ENCODE measurements around the gene ZNF334.

Gene ZNF334

GRCh38 chr20:46557231-46557956, 44.0 kb upstream of the ZNF334 start:
- no peak overlapping the region for H3K4me3 ChIP-seq (ENCODE audit: low read depth, low read length)
- TF ChIP-seq CTCF (IDR thresholded peaks at IDR 0.05; ENCODE audit: low read depth, low read length, missing control alignments), result no peak
- DNase-seq (ENCODE audit: low read depth), result no peak

DNA sequence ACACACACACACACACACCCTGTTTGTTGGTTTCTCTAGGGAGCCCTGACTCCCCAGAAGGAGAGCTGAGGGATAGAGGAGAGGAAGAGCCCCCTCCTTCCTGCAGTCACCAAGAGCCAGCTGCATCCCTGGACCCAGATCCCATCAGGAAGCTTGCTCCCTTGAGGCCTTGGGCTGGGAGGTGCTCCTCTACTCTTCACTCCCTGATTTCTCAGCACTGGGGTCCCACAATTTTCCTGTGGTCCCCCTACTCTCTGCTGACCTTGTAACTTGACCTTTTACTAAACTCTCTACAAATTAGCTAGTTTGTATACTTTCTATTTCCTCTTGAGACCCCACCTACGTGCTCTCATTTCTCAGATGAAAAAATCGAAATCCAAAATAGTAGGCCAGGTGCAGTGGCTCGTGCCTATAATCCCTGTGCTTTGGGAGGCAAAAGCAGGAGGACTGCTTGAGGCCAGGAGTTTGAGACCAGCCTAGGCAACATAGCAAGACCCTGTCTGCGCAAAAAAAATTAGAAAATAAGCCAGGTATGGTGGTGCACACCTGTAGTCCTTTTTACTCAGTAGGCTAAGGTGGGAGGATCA, 42.1 kb upstream of the ZNF334 start:
- no peak overlapping the region for H3K4me3 ChIP-seq (ENCODE audit: low read depth, low read length)
- no peak for DNase-seq (ENCODE audit: low read depth)
- no peak for TF ChIP-seq CTCF (IDR thresholded peaks at IDR 0.05; ENCODE audit: low read depth, low read length, missing control alignments)

DNA sequence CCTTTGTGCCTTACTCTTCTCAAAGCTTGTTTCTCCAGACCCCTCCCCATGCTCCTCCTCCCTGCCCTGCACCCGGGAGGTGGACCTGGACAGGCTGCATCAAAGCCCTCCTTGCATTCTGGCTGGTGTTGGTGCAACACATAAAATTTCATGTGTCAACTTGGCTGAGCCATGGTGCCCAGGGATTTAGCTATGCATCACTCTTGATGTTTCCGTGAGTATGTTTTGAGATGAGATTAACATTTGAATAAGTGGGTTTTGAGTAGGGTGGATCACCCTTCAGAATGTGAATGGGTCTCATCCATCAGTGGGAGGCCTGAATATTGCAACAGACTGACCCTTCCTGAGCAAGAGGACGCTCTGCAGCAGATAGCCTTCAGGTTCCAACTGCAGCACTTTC, 41.5 kb upstream of the ZNF334 start:
- no peak for DNase-seq (ENCODE audit: low read depth)
- TF ChIP-seq CTCF (IDR thresholded peaks at IDR 0.05; ENCODE audit: low read depth, low read length, missing control alignments), result no peak
- no peak overlapping the region for H3K4me3 ChIP-seq (ENCODE audit: low read depth, low read length)

GRCh38 chr20:46553926-46554325, 40.6 kb upstream of the ZNF334 start:
- no peak for TF ChIP-seq CTCF (IDR thresholded peaks at IDR 0.05; ENCODE audit: low read depth, low read length, missing control alignments)
- no peak for DNase-seq (ENCODE audit: low read depth)
- H3K4me3 ChIP-seq (ENCODE audit: low read depth, low read length), result no peak overlapping the region

DNA sequence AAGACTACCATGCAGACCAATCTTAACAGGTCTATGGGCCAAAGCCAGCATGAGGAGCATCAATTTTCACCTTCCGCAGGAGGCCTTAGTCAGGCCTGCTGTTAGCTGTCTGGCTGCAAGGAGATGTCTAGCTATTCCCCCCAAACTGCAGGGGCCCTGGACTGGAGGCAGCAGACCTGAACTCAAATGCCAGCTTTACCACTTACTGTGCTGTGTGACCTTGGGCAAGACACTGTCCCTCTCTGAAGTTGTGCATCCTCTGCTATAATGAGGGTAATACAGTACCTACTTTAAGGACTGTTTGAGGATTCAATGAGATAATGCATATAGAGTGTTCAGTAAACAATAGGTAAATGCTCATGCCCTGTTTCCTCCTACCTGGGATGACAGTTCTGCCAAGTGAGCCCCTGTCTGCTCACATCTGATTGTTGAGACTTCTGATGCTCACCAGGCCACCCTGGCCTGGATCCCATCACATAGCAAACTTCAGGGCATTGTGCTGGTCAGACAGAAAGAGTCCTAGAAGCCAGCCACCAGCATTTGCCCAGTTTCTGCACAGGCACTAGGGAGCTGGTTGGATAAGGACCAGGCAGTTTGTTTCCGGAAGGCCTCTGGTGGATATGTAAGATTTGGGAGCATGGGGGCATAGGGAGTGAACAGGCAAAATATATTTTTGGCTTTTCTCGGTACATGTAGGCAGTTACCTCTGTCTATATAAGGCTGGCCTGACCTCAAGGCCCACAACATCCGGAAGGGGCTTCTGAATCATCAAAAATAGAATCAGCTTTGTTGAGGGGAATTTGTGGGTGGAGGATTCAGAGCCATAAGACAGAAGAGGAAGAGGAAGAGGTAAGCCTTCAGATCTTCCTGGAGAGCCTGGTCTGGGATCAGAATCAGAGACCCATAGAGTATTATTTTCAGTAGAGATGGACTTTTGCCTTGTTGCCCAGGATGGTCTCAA, 39.4 kb upstream of the ZNF334 start:
- DNase-seq (ENCODE audit: low read depth), result peak; percentile 70
- H3K4me3 ChIP-seq (ENCODE audit: low read depth, low read length), result peak overlapping the region; percentile 17; the same call in 1 of the 2 replicates
- no peak for TF ChIP-seq CTCF (IDR thresholded peaks at IDR 0.05; ENCODE audit: low read depth, low read length, missing control alignments)

DNA sequence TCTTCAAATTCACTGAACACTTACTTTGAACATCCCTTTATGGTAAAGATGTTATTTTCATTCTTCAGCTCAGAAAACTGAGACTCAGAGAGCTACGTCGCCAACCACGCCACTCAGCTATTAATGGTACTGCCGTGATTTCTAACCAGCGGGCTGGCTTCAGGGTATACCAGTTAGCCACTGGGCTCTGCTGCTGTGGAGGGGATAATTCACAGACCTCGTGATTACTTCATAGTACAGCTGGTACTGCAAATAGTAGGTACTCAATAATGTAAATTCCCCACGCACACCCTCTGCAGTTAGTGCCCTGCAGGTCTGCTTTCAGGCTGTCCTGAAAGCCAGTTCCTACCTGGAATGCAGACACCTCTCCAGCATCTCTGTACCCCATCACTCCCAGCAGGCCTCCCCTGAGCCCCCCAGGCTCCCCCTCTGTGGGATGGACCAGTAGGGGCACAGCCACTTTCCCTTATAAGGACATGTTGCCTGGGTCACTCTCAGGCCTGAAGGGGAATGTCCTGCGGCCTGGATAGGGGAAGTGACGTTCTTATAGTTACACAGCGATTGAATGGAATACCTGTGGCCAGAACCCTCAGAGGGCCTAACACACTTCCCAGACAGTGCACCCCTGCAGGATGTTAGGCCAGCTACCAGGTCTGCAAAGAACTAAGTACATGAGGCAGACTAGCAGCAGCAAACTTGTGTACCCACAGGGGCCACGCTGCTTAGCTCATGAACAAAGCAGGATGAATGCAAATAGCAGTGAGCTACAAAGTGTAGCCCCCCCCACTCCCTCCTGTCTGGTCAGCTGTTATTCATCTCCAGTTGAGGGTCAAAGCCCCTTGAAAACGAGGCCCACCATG, 38.4 kb upstream of the ZNF334 start:
- H3K4me3 ChIP-seq (ENCODE audit: low read depth, low read length), result no peak overlapping the region
- no peak for DNase-seq (ENCODE audit: low read depth)
- no peak for TF ChIP-seq CTCF (IDR thresholded peaks at IDR 0.05; ENCODE audit: low read depth, low read length, missing control alignments)
